ENCODE results near the gene SLC1A5.

The SLC1A5 gene

GRCh38 chr19:46788262-46788967, at the start of gene SLC1A5:
SLC1A5 (minus strand) TSS chr19:46788594; CDS start chr19:46787965, 629 bp downstream.
- H3K4me3 ChIP-seq (replicated peaks; ENCODE audit: low read depth, low read length) = peak within 1 kb of the TSS; percentile 89

GRCh38 chr19:46838160-46838559, 49.8 kb upstream of the SLC1A5 start:
- Histone ChIP-seq H3K4me3 (replicated peaks; ENCODE audit: low read depth, low read length) (no peak overlapping the region), H3K36me3 (ENCODE audit: control insufficient read depth, insufficient read depth, low read length) (peaks cover 16% of the 10 kb centered on the region), H3K27me3 (replicated peaks; ENCODE audit: control insufficient read depth, insufficient read depth, low read length) (no peaks in the 10 kb centered on the region)
- no peak for DNase-seq (ENCODE audit: extremely low read depth, insufficient read length)
- TF ChIP-seq CTCF (IDR thresholded peaks at IDR 0.05; ENCODE audit: insufficient read depth, low read length, poor library complexity, severe bottlenecking) = no peak

More at GRCh38 chr19:46788262-46788967, at the start of gene SLC1A5:
- no peak for TF ChIP-seq CTCF (IDR thresholded peaks at IDR 0.05; ENCODE audit: insufficient read depth, low read length, poor library complexity, severe bottlenecking)
- peak; percentile 97 for DNase-seq (ENCODE audit: extremely low read depth, insufficient read length)
- H3K36me3 ChIP-seq (ENCODE audit: control insufficient read depth, insufficient read depth, low read length) = peaks cover 2% of the 10 kb centered on the region; the same call in 1 of the 2 replicates
- H3K27me3 ChIP-seq (replicated peaks; ENCODE audit: control insufficient read depth, insufficient read depth, low read length) = no peaks in the 10 kb centered on the region

GRCh38 chr19:46834984-46835383, 46.6 kb upstream of the SLC1A5 start:
- Histone ChIP-seq H3K36me3 (ENCODE audit: control insufficient read depth, insufficient read depth, low read length) (peaks cover 10% of the 10 kb centered on the region), H3K4me3 (replicated peaks; ENCODE audit: low read depth, low read length) (no peak overlapping the region), H3K27me3 (replicated peaks; ENCODE audit: control insufficient read depth, insufficient read depth, low read length) (no peaks in the 10 kb centered on the region)
- TF ChIP-seq CTCF (IDR thresholded peaks at IDR 0.05; ENCODE audit: insufficient read depth, low read length, poor library complexity, severe bottlenecking) = no peak
- no peak for DNase-seq (ENCODE audit: extremely low read depth, insufficient read length)

- no peak for TF ChIP-seq CTCF (IDR thresholded peaks at IDR 0.05; ENCODE audit: insufficient read depth, low read length, poor library complexity, severe bottlenecking)
- H3K36me3 ChIP-seq (ENCODE audit: control insufficient read depth, insufficient read depth, low read length) = peaks cover 3% of the 10 kb centered on the region
Measured at GRCh38 chr19:46834121-46834520, 45.7 kb upstream of the SLC1A5 start.

GRCh38 chr19:46830864-46831263, 42.5 kb upstream of the SLC1A5 start:
- Histone ChIP-seq H3K27me3 (replicated peaks; ENCODE audit: control insufficient read depth, insufficient read depth, low read length) (no peaks in the 10 kb centered on the region), H3K4me3 (replicated peaks; ENCODE audit: low read depth, low read length) (no peak overlapping the region), H3K36me3 (ENCODE audit: control insufficient read depth, insufficient read depth, low read length) (no peaks in the 10 kb centered on the region)
- DNase-seq (ENCODE audit: extremely low read depth, insufficient read length) = no peak
- no peak for TF ChIP-seq CTCF (IDR thresholded peaks at IDR 0.05; ENCODE audit: insufficient read depth, low read length, poor library complexity, severe bottlenecking)

More at GRCh38 chr19:46834121-46834520, 45.7 kb upstream of the SLC1A5 start:
- no peak for DNase-seq (ENCODE audit: extremely low read depth, insufficient read length)
- Histone ChIP-seq H3K27me3 (replicated peaks; ENCODE audit: control insufficient read depth, insufficient read depth, low read length) (no peaks in the 10 kb centered on the region), H3K4me3 (replicated peaks; ENCODE audit: low read depth, low read length) (no peak overlapping the region)
